GM18858 (cell line): ENCODE results near the gene LCTL.
"Not testable (repeated sequence)": the region's sequence is repeated elsewhere in the genome, so short reads cannot be mapped to it uniquely, and the experiment has no call there.

Source experiments
- ATAC-seq: cut with Tn5 transposase; IDR thresholded peaks from one replicate; pipeline ENCODE4 v1.9.1; 2021; ENCODE audit not compliant: unreplicated experiment

The LCTL gene

DNA sequence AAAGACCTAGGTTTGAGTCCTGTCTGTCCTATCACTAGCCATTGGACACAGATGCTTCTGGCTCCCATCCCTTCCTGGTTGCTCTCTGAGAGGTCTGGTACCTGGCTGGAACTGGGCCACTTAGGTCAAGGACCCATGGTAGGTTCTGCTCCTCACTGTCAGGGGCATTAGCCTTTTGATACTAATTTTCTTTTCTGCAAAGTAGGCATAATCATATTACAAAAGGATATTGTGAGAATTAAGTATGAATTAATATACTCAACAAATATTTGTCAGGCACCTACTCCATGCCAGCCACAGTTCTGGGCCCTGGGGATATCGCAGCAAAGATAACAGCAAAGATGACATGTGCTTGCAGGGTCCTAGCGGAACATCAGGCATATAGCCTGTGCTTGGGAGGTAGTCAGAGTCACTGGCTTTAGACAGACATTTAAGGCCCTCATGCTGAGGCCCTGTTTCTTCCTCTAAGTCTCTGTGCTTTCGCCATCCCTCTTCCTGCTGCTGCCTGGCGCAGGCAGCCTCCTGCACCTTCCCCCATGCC is 25.6 kb upstream of the LCTL start:
- ATAC-seq, result no peak

DNA sequence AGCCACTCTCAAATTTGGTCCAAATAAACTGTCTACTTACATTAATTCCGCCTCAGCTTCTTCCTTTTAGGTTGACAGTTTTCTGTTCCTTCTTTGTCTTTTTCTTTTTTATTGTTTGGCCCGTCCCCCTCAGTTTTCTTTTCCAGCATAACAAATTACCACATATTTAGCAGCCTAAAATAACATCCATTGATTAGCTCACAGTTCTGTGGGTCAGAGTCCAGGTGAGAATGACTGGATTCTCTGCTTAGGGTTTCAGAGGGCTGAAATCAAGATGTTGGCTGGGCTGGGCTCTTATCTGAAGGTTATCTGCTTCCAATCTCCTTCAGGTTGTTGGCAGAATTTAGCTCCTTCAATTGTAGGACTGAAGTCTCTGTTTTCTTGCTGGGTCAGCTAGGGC is 24.6 kb upstream of the LCTL start:
- no peak for ATAC-seq

DNA sequence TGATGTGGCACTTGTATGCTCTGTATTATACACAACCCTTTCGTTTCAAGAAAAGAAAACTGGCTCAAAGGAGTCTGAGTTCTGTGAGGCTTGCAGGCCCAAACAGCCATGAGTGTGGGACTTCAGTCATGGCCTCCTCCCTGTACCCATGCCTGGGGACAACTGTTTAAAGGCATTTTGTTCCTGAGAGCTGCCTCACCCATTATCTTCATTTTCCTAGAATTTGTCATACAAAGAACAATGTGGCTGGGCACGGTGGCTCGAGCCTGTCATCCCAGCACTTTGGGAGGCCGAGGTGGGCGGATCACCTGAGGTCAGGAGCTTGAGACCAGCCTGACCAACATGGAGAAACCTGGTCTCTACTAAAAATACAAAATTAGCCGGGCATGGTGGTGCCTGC is 23.6 kb upstream of the LCTL start:
- not testable (repeated sequence) for ATAC-seq

DNA sequence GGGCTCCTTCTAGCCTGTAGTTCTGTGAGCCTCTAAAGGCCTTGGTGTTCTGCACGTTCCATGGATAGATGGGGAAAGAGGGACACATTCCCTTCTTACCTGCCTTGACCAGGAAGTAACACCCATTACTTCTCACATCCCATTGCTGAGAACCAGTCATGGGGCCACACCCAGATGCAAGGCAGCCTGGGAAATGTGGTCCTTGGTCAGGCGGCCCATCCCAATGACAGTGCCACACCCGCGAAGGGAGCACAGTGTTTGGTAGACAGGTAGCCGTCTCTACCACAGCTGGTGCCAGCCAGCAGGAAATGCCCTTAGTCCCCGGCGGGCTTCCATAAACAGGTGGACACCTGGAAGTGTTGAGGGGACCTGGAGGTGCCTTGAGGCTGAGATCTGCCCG is 23.2 kb upstream of the LCTL start:
- ATAC-seq, result no peak

DNA sequence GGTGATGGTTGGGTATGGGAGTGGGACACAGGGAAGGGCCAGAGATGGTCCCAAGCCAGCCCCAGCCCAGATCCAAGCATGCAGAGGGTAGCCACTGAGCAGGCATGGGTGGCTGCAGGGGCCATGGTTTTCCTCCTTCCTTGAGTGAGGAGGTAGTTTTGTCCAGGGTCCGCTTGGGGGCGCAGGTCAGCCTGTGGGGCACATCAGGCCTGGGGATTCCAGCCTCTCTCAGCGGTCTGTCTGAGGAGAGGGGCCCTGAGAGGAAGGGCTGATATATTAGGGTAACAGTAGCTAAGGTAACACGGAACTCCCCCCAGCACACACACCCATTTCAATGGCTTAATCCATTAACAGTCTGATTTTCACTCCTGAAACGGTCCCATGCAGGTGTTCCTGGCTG is 22.7 kb upstream of the LCTL start:
- no peak for ATAC-seq

DNA sequence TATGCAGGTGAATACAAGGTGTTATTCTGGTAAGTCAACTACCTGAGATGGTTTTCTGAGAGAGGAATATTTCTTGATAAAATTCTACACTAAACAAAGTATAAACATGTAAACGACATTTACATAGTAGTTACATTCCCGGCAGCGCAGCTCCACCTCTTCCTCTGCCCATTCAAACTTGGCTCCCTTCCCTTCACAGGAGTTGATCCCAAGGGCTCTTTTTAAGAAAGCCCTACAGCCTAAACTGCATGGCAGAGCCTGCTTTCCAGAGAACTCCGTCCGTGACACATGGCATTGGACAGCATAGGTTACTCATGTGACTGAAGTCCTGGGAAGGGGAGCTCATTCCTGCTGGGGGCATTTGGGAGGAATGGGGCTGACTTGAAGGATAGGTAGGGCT is 22.0 kb upstream of the LCTL start:
- ATAC-seq, result no peak

DNA sequence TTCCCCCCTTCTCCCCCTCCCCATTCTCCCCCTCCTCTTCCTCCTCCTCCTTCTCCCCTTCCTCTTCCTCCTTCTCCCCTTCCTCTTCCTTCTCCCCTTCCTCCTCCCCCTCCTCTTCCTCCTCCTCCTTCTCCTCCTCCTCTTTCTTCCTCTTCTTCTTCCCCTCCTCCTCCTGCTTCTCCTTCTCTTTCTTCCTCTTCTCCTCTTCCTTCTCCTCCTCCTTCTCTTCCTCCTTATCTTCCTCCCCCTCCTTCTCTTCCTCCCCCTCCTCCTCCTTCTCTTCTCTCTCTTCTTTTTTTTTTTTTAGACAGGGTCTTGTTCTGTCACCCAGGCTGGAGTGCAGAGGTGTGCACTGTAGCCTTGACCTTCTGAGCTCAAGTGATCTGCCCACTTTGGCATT is 21.2 kb upstream of the LCTL start:
- no peak for ATAC-seq

DNA sequence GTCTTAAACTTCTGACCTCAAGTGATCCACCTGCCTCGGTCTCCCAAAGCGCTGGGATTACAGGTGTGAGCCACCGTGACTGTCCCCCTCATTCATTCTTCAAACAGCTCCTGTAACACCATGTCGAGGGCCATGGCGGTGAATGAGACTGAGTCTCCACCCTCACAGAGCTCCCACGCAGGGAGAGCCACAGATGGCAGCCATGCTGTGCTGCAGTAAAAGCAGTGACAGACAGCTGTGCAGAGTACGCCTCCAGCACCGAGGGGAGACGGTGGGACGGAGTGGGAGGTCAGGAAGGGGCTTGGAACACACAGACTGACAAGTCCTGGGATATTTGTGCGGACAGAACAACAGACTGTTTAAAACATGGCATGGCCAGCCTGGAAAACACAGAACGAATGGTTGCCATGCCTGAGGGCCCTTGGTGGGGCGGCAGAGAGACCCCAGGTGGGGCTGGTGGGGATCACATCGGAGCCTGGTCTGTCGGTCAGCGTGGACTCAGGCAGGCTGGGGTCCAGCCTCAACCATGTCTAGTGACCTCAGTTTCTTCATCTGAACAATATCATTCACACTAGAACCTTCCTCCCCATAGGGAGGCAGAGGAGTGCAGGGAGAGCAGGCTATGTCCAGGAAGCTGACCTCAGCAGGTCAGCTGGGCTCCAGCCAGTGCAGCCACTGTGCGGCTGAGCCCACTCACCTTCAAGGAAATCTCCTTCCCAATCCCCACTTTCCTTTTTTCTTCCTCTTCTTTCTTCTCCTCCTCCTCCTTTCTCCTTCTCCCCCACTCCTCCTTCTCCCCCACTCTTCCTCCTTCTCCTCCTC is 20.6 kb upstream of the LCTL start:
- no peak for ATAC-seq

DNA sequence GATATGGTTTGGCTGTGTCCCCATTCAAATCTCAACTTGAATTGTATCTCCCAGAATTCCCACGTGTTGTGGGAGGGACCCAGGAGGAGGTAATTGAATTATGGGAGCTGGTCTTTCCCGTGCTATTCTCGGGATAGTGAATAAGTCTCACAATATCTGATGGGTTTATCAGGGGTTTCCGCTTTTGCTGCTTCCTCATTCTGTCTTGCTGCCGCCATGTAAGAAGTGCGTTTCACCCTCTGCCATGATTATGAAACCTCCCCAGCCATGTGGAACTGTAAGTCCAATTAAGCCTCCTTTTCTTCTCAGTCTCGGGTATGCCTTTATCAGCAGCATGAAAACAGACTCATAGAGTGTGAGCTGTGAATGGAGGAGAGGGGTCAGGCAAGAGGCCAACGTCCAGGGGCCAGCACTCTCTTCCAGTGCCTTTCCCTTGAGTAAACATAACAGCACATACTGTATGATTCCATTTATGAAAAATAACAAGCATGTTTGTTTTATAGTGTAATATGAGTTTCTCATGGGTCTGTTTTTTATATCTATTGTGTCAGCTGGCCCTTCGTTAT is 16.3 kb upstream of the LCTL start:
- ATAC-seq, result no peak

DNA sequence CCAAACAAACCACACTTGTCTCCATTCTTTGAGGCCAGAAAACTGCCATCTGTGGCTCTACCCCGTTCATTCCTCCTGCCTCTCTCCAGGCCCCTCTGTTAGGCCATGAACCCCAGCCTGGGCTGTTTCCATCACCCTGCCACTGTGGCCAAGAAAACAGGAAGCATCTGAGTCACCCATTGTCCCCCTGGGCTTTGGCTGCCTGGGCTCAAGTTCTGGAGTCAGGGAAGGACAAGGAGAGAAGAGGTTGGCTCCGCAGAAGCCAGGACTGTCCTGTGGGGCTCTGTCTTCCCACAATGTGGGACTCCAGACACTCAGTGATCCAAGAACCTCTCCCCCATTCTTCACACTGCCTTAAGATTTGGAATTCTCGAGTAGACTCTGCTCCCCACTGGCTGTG is 14.8 kb upstream of the LCTL start:
- ATAC-seq, result no peak

DNA sequence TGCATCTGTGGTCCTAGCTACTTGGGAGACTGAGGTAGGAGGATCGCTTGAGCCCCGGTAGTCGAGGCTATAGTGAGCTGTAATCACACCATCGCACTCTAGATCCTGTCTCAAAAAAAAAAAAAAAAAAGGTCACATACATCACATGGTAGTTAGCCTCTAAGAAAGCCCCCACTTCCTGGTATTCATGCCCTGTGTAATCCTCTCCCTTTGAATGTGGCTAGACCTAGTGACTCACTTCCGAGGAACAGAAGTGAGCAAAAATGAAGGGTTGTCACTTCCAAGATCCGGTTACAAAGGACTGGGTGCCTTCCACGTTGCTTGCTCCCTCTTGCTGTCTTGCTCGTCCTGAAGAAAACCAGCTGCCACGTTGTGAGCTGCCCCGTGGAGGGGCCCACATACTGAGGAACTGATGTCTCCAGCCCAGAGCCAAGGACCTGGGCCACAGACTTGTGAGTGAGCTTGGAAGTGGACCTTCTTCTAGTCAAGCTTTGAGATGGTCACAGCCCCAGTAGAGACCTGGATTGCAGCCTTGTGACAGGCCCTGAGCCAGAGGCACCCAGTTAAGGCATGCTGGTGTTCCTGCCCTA is 12.6 kb upstream of the LCTL start:
- no peak for ATAC-seq

DNA sequence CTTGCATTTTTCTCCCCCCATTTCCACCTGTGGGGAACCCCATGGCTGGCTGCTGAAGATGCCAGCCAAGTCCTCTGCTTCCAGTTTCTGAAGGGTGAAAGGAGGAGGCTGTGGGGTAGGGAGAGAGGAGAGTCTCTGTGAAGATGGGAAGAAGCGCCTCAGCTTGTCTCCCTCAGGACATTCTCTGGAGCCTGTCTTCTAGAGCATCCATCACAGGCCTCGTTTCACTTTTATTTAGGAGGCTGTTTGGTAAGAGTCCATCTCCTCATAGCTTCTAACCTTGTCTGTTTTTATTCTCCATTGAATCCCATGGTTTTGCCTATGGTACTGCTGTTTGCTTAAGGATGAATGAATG is 8.8 kb upstream of the LCTL start:
- ATAC-seq, result no peak

DNA sequence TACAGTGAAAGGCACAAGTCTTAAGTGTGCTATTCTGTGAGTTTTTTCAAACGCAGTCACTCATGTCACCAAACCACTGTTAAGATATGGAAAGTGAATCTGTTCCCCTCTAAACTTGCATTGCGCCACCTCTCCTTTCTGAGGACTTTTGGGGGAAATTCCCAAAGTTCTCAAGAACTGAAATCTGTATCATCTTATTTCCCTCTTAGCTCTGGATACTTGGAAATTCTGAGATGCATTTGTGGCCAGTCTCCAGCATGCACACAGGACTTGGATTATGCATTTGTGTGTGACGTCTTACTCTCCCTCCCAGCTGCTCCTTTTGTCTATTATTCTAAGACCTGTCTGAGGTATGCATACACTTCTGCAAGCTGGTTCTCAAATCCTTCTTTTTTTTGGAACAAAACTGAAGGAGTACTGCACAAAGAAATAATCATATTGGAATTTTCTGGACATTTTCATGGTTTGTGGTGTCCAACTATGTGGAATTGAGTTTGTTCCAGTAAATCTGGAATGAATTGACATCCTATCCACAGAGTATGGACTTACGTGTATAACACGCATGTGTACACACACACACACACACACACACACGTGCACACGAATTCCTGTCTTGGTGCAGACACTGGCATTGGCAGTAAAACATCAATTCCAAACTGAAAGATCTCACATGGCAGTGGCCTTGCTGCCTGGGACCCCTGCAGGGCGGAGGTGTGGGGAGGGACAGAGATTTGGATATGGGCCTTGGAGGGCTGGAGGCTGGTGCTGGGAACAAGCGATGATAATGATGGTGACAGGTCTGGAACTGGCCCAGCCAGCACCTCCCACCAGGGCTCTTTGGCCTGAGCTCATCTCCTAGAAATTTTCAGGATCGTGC is 8.2 kb upstream of the LCTL start:
- no peak for ATAC-seq

DNA sequence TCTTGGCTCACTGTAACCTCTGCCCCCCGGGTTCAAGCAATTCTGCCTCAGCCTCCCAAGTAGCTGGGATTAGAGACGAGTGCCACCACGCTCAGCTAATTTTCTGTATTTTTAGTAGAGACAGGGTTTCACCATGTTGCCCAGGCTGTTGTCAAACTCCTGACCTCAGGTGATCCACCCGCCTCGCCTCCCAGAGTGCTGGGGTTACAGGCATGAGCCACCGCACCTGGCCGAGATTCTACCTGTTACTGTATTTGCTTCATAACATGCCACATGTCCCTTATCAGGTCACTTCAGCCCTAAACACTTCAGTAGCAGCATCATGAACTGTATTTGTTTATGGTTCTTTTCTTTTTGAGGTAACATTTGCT is 7.5 kb upstream of the LCTL start:
- no peak for ATAC-seq

DNA sequence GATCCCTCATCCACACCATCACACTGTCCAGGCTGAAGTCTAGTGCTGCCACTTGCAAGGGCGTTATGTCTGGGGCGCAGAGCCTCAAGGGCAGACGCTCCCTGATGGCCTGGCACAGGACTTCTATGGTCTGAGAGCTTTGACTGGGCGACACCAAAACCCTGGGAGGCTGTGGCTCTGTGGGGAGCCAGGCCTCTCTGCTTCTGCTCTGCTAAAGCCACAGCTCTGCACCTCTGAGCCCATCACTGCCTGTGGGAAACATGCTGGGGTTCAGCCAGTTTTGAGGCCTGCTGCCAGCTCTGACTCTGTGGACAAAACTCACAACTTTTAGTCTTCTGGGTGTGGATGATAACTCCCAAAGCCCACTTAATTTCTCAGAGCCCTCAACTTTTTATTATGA is 6.3 kb upstream of the LCTL start:
- no peak for ATAC-seq

DNA sequence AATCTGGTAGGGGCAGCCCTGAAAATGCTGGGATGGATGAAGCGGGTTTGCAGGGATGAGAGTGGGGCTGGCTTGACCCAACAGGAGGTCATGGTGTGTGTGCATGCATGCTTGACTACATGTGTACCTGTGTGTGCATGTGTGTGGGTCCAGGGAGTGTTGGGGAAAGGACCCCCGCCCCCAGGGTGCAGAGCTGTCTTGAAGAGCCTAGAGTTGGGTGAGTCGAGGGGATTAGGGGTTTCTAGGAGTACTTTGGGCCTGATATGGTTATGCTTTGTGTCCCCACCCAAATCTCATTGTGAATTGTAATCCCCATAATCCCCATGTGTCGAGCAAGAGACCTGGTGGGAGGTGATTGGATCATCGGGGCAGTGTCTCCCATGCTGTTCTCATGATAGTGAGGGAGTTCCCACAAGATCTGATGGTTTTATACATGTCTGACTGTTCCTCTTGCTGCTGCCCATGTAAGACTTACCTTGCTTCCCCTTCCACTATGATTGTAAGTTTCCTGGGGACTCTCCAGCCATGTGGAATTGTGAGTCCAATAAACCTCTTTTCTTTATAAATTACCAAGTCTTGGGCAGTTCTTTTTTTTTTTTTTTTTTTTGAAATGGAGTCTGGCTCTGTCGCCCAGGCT is 5.2 kb upstream of the LCTL start:
- ATAC-seq, result no peak

DNA sequence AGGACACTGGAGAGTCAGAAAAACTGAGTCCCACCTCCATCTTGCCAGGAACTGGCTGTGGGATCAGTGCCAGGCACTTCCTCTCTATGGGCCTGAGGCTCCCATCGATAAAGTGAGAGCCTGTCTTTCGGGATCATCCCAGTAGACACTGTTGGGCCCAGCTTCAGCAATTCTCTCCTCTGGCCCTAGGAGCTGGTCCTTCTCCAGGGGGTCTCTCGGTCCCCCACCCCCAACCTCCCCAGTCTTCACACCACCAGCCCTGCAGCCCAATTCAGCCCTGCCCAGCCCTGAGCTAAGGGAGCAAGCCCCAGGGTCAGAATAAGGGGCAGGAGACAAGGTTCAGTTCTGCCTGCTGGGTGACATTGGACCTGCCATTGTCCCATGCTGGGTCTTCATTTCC is 4.5 kb upstream of the LCTL start:
- no peak for ATAC-seq

DNA sequence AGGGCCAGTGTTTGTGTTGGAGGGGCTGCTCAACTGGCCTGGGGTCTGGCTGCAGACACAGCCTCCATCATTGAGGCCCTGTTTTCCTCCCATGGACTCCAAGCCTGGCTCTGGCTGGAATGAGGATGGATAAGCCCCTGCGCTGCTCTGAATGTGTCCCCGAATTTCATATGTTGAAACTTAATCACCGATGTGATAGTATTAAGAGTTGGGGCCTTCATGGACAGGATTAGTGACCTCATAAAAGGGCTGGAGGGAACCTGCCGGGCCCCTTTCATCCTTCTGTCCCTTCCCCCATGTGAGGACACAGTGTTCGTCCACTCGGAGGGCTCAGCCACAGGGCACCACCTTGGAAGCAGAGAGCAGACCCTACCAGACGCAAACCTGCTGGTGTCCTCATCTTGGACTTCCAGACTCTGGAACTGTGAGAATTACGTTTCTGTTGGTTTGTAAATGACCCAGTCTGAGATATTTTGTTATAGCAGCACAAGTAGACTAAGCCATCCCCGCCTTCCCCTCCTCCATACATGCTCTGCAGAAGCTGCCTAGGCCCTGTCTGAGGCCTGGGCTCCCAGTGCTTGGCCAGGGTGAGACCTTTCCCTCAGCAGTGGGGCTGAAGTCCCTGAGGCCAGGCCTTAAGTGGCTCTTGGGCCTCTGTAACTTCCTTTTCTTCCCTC is 3.8 kb upstream of the LCTL start:
- no peak for ATAC-seq

DNA sequence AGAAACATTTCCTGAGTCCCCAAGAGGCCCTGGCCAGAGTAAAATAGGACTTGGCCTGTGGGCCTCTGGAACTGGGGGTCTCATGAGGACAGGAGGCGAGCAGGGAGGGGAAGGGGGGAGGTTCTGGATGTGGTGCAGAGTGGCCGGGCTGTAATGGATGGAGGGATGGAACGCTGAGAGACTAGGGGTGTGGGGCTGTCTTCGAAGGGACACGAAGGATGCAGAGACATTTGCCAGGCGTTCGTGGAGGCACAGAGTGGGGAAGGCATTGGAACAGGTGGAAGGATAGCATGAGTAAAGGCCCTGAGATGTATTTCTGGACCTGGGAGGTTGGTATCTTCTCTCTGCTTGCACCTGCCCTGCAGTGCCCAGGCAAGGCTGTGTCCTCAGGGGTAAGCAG is 2.1 kb upstream of the LCTL start:
- ATAC-seq, result no peak

DNA sequence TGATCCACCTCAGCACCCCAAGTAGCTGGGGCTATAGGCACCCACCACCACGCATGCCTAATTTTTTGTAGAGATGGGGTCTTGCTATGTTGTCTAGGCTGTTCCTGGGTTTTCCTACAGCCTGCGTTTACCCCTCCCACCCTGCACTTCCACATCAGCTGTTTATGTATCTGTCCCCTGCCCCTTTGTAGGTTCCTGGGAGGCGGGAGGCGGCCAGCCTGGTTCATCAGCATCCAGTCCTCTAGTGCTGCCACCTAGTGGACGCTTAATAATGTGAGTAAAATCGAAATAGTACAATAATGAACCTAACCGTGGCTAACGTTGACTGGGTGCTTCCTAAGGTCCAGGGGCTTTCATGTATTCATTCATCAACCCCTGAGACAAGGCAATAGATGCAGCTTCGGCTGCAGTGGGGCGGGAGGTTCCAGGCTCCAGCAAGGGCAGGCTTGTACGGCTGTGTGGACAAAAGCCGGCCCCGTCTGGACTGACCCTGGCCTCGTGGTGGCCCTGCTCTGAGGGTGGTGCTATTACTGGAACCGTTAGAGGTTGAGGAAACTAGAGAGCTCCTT is 1.2 kb upstream of the LCTL start:
- ATAC-seq, result no peak
